GM19452 (cell line): ENCODE measurements around the gene AKNA.
A peak's percentile ranks its signal among the peaks of the same experiment; 100 is the strongest.

Experiments
- ATAC-seq: cut with Tn5 transposase; IDR thresholded peaks from one replicate; pipeline ENCODE4 v1.9.1; 2021; ENCODE audit not compliant: unreplicated experiment

Gene AKNA

GRCh38 chr9:114417511-114417910, 29.7 kb upstream of the AKNA start:
- ATAC-seq = no peak

GRCh38 chr9:114416906-114417305, 29.1 kb upstream of the AKNA start:
- no peak for ATAC-seq

- no peak for ATAC-seq
Measured at GRCh38 chr9:114416290-114416689, 28.5 kb upstream of the AKNA start.

- no peak for ATAC-seq
Measured at GRCh38 chr9:114414346-114414745, 26.6 kb upstream of the AKNA start.

GRCh38 chr9:114413861-114414301, 26.1 kb upstream of the AKNA start:
- ATAC-seq = no peak

- no peak for ATAC-seq
Measured at GRCh38 chr9:114412048-114412683, 24.4 kb upstream of the AKNA start.

GRCh38 chr9:114411452-114411851, 23.7 kb upstream of the AKNA start:
- no peak for ATAC-seq

- no peak for ATAC-seq
Measured at GRCh38 chr9:114410910-114411309, 23.1 kb upstream of the AKNA start.

GRCh38 chr9:114409842-114410241, 22.1 kb upstream of the AKNA start:
- no peak for ATAC-seq

GRCh38 chr9:114409103-114409780, 21.5 kb upstream of the AKNA start:
- no peak for ATAC-seq

GRCh38 chr9:114408645-114409044, 20.9 kb upstream of the AKNA start:
- no peak for ATAC-seq

GRCh38 chr9:114407889-114408288, 20.1 kb upstream of the AKNA start:
- no peak for ATAC-seq

- ATAC-seq = no peak
Measured at GRCh38 chr9:114406441-114406840, 18.7 kb upstream of the AKNA start.

GRCh38 chr9:114405294-114406034, 17.7 kb upstream of the AKNA start:
- peak; percentile 92 for ATAC-seq

- no peak for ATAC-seq
Measured at GRCh38 chr9:114404531-114404930, 16.7 kb upstream of the AKNA start.

- ATAC-seq = no peak
Measured at GRCh38 chr9:114403153-114403756, 15.5 kb upstream of the AKNA start.

GRCh38 chr9:114401344-114401743, 13.6 kb upstream of the AKNA start:
- ATAC-seq = no peak

GRCh38 chr9:114400772-114401171, 13.0 kb upstream of the AKNA start:
- no peak for ATAC-seq

- no peak for ATAC-seq
Measured at GRCh38 chr9:114400219-114400618, 12.4 kb upstream of the AKNA start.

GRCh38 chr9:114399381-114399780, 11.6 kb upstream of the AKNA start:
- no peak for ATAC-seq

- ATAC-seq = peak; percentile 79
Measured at GRCh38 chr9:114397848-114398605, 10.2 kb upstream of the AKNA start.
